SKM-1 (cell line): ENCODE data around the gene CCDC124.

Source experiments
- DNase-seq: peaks from one replicate; lab custom pipeline; 2025; ENCODE audit not compliant: unreplicated experiment; lab: John Stamatoyannopoulos, UW

CCDC124 gene

GRCh38 chr19:17933414-17934129 is 757 bp downstream of the CCDC124 start:
- DNase-seq: no peak

- DNase-seq: no peak
Observed at GRCh38 chr19:17936379-17936778, 3.6 kb downstream of the CCDC124 start.

GRCh38 chr19:17937371-17937900 is 4.6 kb downstream of the CCDC124 start:
- DNase-seq: no peak

GRCh38 chr19:17938092-17938845 is 5.5 kb downstream of the CCDC124 start:
- peak; percentile 60 for DNase-seq

- DNase-seq: no peak
Observed at GRCh38 chr19:17942181-17942580, 9.4 kb downstream of the CCDC124 start.

GRCh38 chr19:17942582-17943273 is 9.9 kb downstream of the CCDC124 start:
- no peak for DNase-seq

- no peak for DNase-seq
Observed at GRCh38 chr19:17943274-17944221, 10.7 kb downstream of the CCDC124 start.

- DNase-seq: no peak
Observed at GRCh38 chr19:17944301-17944700, 11.5 kb downstream of the CCDC124 start.

GRCh38 chr19:17946965-17947784 is 14.4 kb downstream of the CCDC124 start:
- no peak for DNase-seq

- peak; percentile 84 for DNase-seq
Observed at GRCh38 chr19:17947815-17948513, 15.1 kb downstream of the CCDC124 start.

- no peak for DNase-seq
Observed at GRCh38 chr19:17948514-17948900, 15.7 kb downstream of the CCDC124 start.

GRCh38 chr19:17948931-17949930 is 16.4 kb downstream of the CCDC124 start:
- no peak for DNase-seq

- DNase-seq: no peak
Observed at GRCh38 chr19:17949956-17950309, 17.1 kb downstream of the CCDC124 start.

- no peak for DNase-seq
Observed at GRCh38 chr19:17950310-17951156, 17.7 kb downstream of the CCDC124 start.

GRCh38 chr19:17951157-17951989 is 18.6 kb downstream of the CCDC124 start:
- DNase-seq: no peak
